Measurements from ENCODE around the gene ULK1.
"Not testable (repeated sequence)": the region's sequence is repeated elsewhere in the genome, so short reads cannot be mapped to it uniquely, and the experiment has no call there.

Gene ULK1

DNA sequence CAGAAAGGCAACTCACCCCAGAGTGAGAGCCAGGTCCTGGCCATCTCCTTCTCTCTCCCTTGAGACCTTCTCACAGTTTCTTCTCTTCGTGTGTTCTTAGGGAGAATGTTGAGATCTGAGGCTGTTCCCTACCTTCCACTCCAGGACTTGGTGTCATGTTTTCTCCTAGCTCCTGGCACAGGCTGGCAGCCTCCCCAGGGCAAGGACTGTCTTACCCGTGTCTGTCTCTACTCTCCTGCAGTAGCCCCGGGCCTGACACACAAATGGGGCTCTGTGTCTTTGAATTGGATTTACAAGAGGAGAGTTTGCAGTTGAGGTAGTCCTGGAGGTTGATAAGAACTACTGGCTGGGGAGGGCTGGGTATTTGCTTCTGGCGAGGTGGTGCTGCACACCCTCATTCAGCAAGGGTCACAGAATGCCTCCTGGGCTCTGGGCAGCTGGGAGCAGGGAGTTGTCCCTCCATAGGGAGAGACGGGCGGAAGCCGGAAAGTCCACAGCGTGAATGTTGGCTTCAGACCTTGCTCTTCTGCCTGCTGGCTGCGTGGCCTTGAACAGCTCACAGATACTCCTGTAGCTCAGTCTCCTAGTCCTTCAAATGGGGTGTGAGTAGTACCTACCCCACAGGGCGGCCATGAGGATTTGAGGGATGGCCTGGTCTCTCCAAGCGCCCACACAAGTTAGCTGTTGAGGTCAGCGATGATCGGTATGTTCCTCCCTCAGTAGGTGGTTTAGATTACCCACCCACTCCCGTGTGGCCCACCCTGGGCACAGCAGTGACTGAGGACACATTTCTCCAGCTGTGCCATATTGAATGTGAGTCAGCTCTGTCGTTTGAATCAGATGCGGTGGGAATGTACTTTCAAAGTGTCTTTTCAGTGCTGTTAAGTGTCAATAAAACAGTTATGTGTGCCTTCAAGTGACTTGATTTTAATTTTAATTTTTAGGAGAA lies 65.5 kb downstream of the ULK1 start:
- Histone ChIP-seq H3K27me3 (ENCODE audit: control insufficient read depth in 1 of 2, insufficient read depth in 1 of 2, low read length in 2 of 2) (no peaks in the 10 kb centered on the region), H3K4ac (ENCODE audit: low read depth in 1 of 2, low read length in 2 of 2) (no peak overlapping the region), H3K14ac (ENCODE audit: low read length in 2 of 2) (no peak overlapping the region), H4K91ac (ENCODE audit: low read length) (peak overlapping the region; percentile 58), H3K9ac (ENCODE audit: low read length) (peak overlapping the region; percentile 27), H2BK5ac (ENCODE audit: low read depth, low read length, poor library complexity, severe bottlenecking) (no peak overlapping the region), H3K18ac (ENCODE audit: low read depth in 1 of 2, low read length in 2 of 2) (no peak overlapping the region), H2BK15ac (ENCODE audit: low read depth, poor library complexity, severe bottlenecking) (no peak overlapping the region), H2BK12ac (ENCODE audit: low read length in 2 of 2) (no peak overlapping the region), H3K27ac (ENCODE audit: low read length, poor library complexity, severe bottlenecking) (no peak overlapping the region), H3K79me1 (replicated peaks; ENCODE audit: low read length, poor library complexity, severe bottlenecking) (peaks cover 7% of the 10 kb centered on the region), H2AFZ (ENCODE audit: low read depth, low read length) (no peak overlapping the region), H3K4me1 (ENCODE audit: control insufficient read depth, insufficient read depth, low read depth, low read length) (peaks cover 17% of the 10 kb centered on the region), H3K9me3 (ENCODE audit: control insufficient read depth, low read length) (no peaks in the 10 kb centered on the region), H2AK5ac (ENCODE audit: low read length, severe bottlenecking) (no peak overlapping the region), H4K8ac (ENCODE audit: low read length) (peak overlapping the region; percentile 42), H3K4me3 (ENCODE audit: insufficient read depth in 1 of 2, low read depth in 1 of 2, low read length in 2 of 2) (peak overlapping the region in 1 of 2 experiments; percentile 14), H3K4me2 (ENCODE audit: low read length, poor library complexity, severe bottlenecking) (no peak overlapping the region), H2BK120ac (ENCODE audit: low read depth, low read length) (no peak overlapping the region), H3K23ac (ENCODE audit: low read length in 2 of 2) (no peak overlapping the region), H3K36me3 (ENCODE audit: control insufficient read depth in 1 of 2, insufficient read depth in 2 of 2, low read depth in 1 of 2, low read length in 2 of 2) (peaks cover 21 to 25% of the 10 kb centered on the region in 2 experiments)
- no peak for DNase-seq
- WGBS = 92% methylated on average over 16 of the region's 16 CpGs

- not testable (repeated sequence) for H3K4me3 ChIP-seq (ENCODE audit: insufficient read depth in 1 of 2, low read depth in 1 of 2, low read length in 2 of 2); H2BK120ac ChIP-seq (ENCODE audit: low read depth, low read length); H3K27me3 ChIP-seq (ENCODE audit: control insufficient read depth in 1 of 2, insufficient read depth in 1 of 2, low read length in 2 of 2); H3K9ac ChIP-seq (ENCODE audit: low read length); H3K23ac ChIP-seq (ENCODE audit: low read length in 2 of 2); H3K27ac ChIP-seq (ENCODE audit: low read length, poor library complexity, severe bottlenecking); H4K91ac ChIP-seq (ENCODE audit: low read length); H2AK5ac ChIP-seq (ENCODE audit: low read length, severe bottlenecking); H3K18ac ChIP-seq (ENCODE audit: low read depth in 1 of 2, low read length in 2 of 2); H4K8ac ChIP-seq (ENCODE audit: low read length); H3K4ac ChIP-seq (ENCODE audit: low read depth in 1 of 2, low read length in 2 of 2); H2BK15ac ChIP-seq (ENCODE audit: low read depth, poor library complexity, severe bottlenecking); H3K4me2 ChIP-seq (ENCODE audit: low read length, poor library complexity, severe bottlenecking); H3K14ac ChIP-seq (ENCODE audit: low read length in 2 of 2); H2BK12ac ChIP-seq (ENCODE audit: low read length in 2 of 2); H3K79me1 ChIP-seq (replicated peaks; ENCODE audit: low read length, poor library complexity, severe bottlenecking); H2BK5ac ChIP-seq (ENCODE audit: low read depth, low read length, poor library complexity, severe bottlenecking); DNase-seq; H3K9me3 ChIP-seq (ENCODE audit: control insufficient read depth, low read length); H2AFZ ChIP-seq (ENCODE audit: low read depth, low read length)
- Histone ChIP-seq H3K4me1 (ENCODE audit: control insufficient read depth, insufficient read depth, low read depth, low read length) (peaks cover 17% of the 10 kb centered on the region), H3K36me3 (ENCODE audit: control insufficient read depth in 1 of 2, insufficient read depth in 2 of 2, low read depth in 1 of 2, low read length in 2 of 2) (peaks cover 21 to 25% of the 10 kb centered on the region in 2 experiments)
- 97% methylated on average over 9 of the region's 30 CpGs for WGBS
Observed at GRCh38 chr12:131960590-131961325, 66.3 kb downstream of the ULK1 start.

- H4K91ac ChIP-seq (ENCODE audit: low read length); H3K4me3 ChIP-seq (ENCODE audit: insufficient read depth in 1 of 2, low read depth in 1 of 2, low read length in 2 of 2); H3K23ac ChIP-seq (ENCODE audit: low read length in 2 of 2); H3K4ac ChIP-seq (ENCODE audit: low read depth in 1 of 2, low read length in 2 of 2); DNase-seq; H2BK120ac ChIP-seq (ENCODE audit: low read depth, low read length); H4K8ac ChIP-seq (ENCODE audit: low read length); H3K18ac ChIP-seq (ENCODE audit: low read depth in 1 of 2, low read length in 2 of 2); H3K27me3 ChIP-seq (ENCODE audit: control insufficient read depth in 1 of 2, insufficient read depth in 1 of 2, low read length in 2 of 2); H2AK5ac ChIP-seq (ENCODE audit: low read length, severe bottlenecking); H3K9ac ChIP-seq (ENCODE audit: low read length); H3K14ac ChIP-seq (ENCODE audit: low read length in 2 of 2); H2BK15ac ChIP-seq (ENCODE audit: low read depth, poor library complexity, severe bottlenecking); H3K9me3 ChIP-seq (ENCODE audit: control insufficient read depth, low read length); H2BK12ac ChIP-seq (ENCODE audit: low read length in 2 of 2); H2AFZ ChIP-seq (ENCODE audit: low read depth, low read length); H3K27ac ChIP-seq (ENCODE audit: low read length, poor library complexity, severe bottlenecking); H2BK5ac ChIP-seq (ENCODE audit: low read depth, low read length, poor library complexity, severe bottlenecking); H3K79me1 ChIP-seq (replicated peaks; ENCODE audit: low read length, poor library complexity, severe bottlenecking); H3K4me2 ChIP-seq (ENCODE audit: low read length, poor library complexity, severe bottlenecking): not testable (repeated sequence)
- peaks cover 21 to 25% of the 10 kb centered on the region in 2 experiments for H3K36me3 ChIP-seq (ENCODE audit: control insufficient read depth in 1 of 2, insufficient read depth in 2 of 2, low read depth in 1 of 2, low read length in 2 of 2)
- peaks cover 17% of the 10 kb centered on the region for H3K4me1 ChIP-seq (ENCODE audit: control insufficient read depth, insufficient read depth, low read depth, low read length)
- WGBS = no CpG with 5 or more reads among the region's 20 CpGs
Observed at GRCh38 chr12:131961328-131961727, 66.9 kb downstream of the ULK1 start.

- Histone ChIP-seq H3K9ac (ENCODE audit: low read length) (no peak overlapping the region), H4K8ac (ENCODE audit: low read length) (no peak overlapping the region), H3K36me3 (ENCODE audit: control insufficient read depth in 1 of 2, insufficient read depth in 2 of 2, low read depth in 1 of 2, low read length in 2 of 2) (peaks cover 21 to 25% of the 10 kb centered on the region in 2 experiments), H2AK5ac (ENCODE audit: low read length, severe bottlenecking) (no peak overlapping the region), H3K4me1 (ENCODE audit: control insufficient read depth, insufficient read depth, low read depth, low read length) (peaks cover 17% of the 10 kb centered on the region), H3K4me3 (ENCODE audit: insufficient read depth in 1 of 2, low read depth in 1 of 2, low read length in 2 of 2) (no peak overlapping the region), H4K91ac (ENCODE audit: low read length) (no peak overlapping the region), H2AFZ (ENCODE audit: low read depth, low read length) (no peak overlapping the region), H2BK15ac (ENCODE audit: low read depth, poor library complexity, severe bottlenecking) (no peak overlapping the region), H3K79me1 (replicated peaks; ENCODE audit: low read length, poor library complexity, severe bottlenecking) (peaks cover 8% of the 10 kb centered on the region), H3K4me2 (ENCODE audit: low read length, poor library complexity, severe bottlenecking) (no peak overlapping the region), H2BK12ac (ENCODE audit: low read length in 2 of 2) (no peak overlapping the region), H3K14ac (ENCODE audit: low read length in 2 of 2) (no peak overlapping the region), H3K9me3 (ENCODE audit: control insufficient read depth, low read length) (no peaks in the 10 kb centered on the region), H3K4ac (ENCODE audit: low read depth in 1 of 2, low read length in 2 of 2) (no peak overlapping the region), H3K27ac (ENCODE audit: low read length, poor library complexity, severe bottlenecking) (no peak overlapping the region), H2BK5ac (ENCODE audit: low read depth, low read length, poor library complexity, severe bottlenecking) (no peak overlapping the region), H2BK120ac (ENCODE audit: low read depth, low read length) (no peak overlapping the region), H3K27me3 (ENCODE audit: control insufficient read depth in 1 of 2, insufficient read depth in 1 of 2, low read length in 2 of 2) (no peaks in the 10 kb centered on the region), H3K18ac (ENCODE audit: low read depth in 1 of 2, low read length in 2 of 2) (no peak overlapping the region), H3K23ac (ENCODE audit: low read length in 2 of 2) (no peak overlapping the region)
- DNase-seq = no peak
- WGBS = 97% methylated on average over 7 of the region's 8 CpGs
Observed at GRCh38 chr12:131962069-131962468, 67.6 kb downstream of the ULK1 start.

Data from mesenchymal stem cell (in vitro differentiated cells and primary cell).